Neural progenitor cell (in vitro differentiated cells): Measurements from ENCODE around the gene TBC1D4. TPM values are rescaled to one million over a fixed set of nuclear protein-coding genes. Genes with fewer than 3 reads are reported as not detected.
"Not testable (repeated sequence)": the region's sequence is repeated elsewhere in the genome, so short reads cannot be mapped to it uniquely, and the experiment has no call there.

ENCODE experiments used
- DNase-seq: peaks from one replicate; pipeline ENCODE4 v3.0.0-alpha.2; 2016; ENCODE audit warnings: low spot score
- H2AFZ ChIP-seq: fragments of 200-600 bp; sonication (generic); replicated peaks from 2 replicates; pipeline ENCODE4 v1.6.1; 2016; ENCODE audit warnings: antibody characterized with exemption
- H3F3A ChIP-seq: fragments of 200-600 bp; sonication (generic); 2 replicates; pipeline ENCODE4 v1.6.1; 2016; ENCODE audit warnings: antibody characterized with exemption, low read depth
- H3K27ac ChIP-seq: fragments of 200-600 bp; sonication (generic); 2 replicates; pipeline ENCODE4 v1.5.1; 2016; ENCODE audit warnings: mild to moderate bottlenecking
- H3K27me3 ChIP-seq: fragments of 200-600 bp; sonication (generic); 2 replicates; pipeline ENCODE4 v1.6.1; 2016; ENCODE audit warnings: mild to moderate bottlenecking, moderate library complexity
- H3K36me3 ChIP-seq: fragments of 200-600 bp; sonication (generic); 2 replicates; pipeline ENCODE4 v1.5.1; 2016
- H3K4me1 ChIP-seq: fragments of 200-600 bp; sonication (generic); 2 replicates; pipeline ENCODE4 v1.6.1; 2016; ENCODE audit warnings: mixed run types
- H3K4me2 ChIP-seq: fragments of 200-600 bp; sonication (generic); 2 replicates; pipeline ENCODE4 v1.6.1; 2016
- H3K4me3 ChIP-seq: fragments of 200-600 bp; sonication (generic); 2 replicates; pipeline ENCODE4 v1.5.1; 2016
- H3K79me2 ChIP-seq: fragments of 200-600 bp; sonication (generic); 2 replicates; pipeline ENCODE4 v1.6.1; 2016; ENCODE audit warnings: low read depth
- H3K9ac ChIP-seq: fragments of 200-600 bp; sonication (generic); 2 replicates; pipeline ENCODE4 v1.6.1; 2016
- H3K9me3 ChIP-seq: fragments of 200-600 bp; sonication (generic); 2 replicates; pipeline ENCODE4 v1.5.1; 2016; ENCODE audit warnings: low read depth
- H4K20me1 ChIP-seq: fragments of 200-600 bp; sonication (generic); 2 replicates; pipeline ENCODE4 v1.6.1; 2016; ENCODE audit warnings: low read depth
- H3K27ac Mint-ChIP-seq: 3 replicates; pipeline ENCODE4 v1.8.0; 2021; ENCODE audit warnings: mixed read lengths
- H3K27me3 Mint-ChIP-seq: 2 replicates; pipeline ENCODE4 v1.8.0; 2022; ENCODE audit warnings: low read depth, mild to moderate bottlenecking, inconsistent platforms, moderate library complexity, mixed read lengths; ENCODE audit not compliant: insufficient read depth
- H3K36me3 Mint-ChIP-seq: 3 replicates; pipeline ENCODE4 v1.8.0; 2021; ENCODE audit warnings: mixed read lengths
- H3K4me1 Mint-ChIP-seq: 3 replicates; pipeline ENCODE4 v1.8.0; 2021; ENCODE audit warnings: mixed read lengths
- H3K4me3 Mint-ChIP-seq: 3 replicates; pipeline ENCODE4 v1.8.0; 2021; ENCODE audit warnings: mild to moderate bottlenecking, moderate library complexity, mixed read lengths
- H3K9me3 Mint-ChIP-seq: 3 replicates; pipeline ENCODE4 v1.8.0; 2020; ENCODE audit warnings: mixed read lengths
- CTCF ChIP-seq: fragments of 200-600 bp; sonication (generic); IDR thresholded peaks from 2 replicates; pipeline ENCODE4 v1.5.1; 2017; ENCODE audit warnings: antibody characterized with exemption, mild to moderate bottlenecking
- EZH2 ChIP-seq: fragments of 200-600 bp; sonication (generic); IDR thresholded peaks from 2 replicates; pipeline ENCODE4 v1.6.1; 2017; ENCODE audit warnings: antibody characterized with exemption, mild to moderate bottlenecking, moderate library complexity
- EZH2phosphoT487 ChIP-seq: fragments of 200-600 bp; sonication (generic); IDR thresholded peaks from 2 replicates; pipeline ENCODE4 v1.6.1; 2017; ENCODE audit warnings: antibody characterized with exemption
- total RNA-seq: library from RNA; depleted of rRNA; stranded (reverse); fragments of >200 nt; gene quantifications from 2 replicates; pipeline ENCODE4 v1.2.3, GENCODE V29; 2015; ENCODE audit warnings: low replicate concordance

The TBC1D4 gene
- total RNA-seq, 1 donor from 2014 or later: 14.3 TPM

GRCh38 chr13:75308222-75308621, 173.7 kb downstream of the TBC1D4 start:
- Mint-ChIP-seq H3K27me3 (no peaks in the 10 kb centered on the region), H3K4me3 (no peak overlapping the region), H3K27ac (no peak overlapping the region), H3K36me3 (no peaks in the 10 kb centered on the region), H3K9me3 (no peaks in the 10 kb centered on the region), H3K4me1 (peaks cover 7% of the 10 kb centered on the region)
- H3K4me3 ChIP-seq: no peak overlapping the region
- H3K27me3 ChIP-seq: no peaks in the 10 kb centered on the region
- no peak for DNase-seq
- H2AFZ ChIP-seq: no peak overlapping the region
- H3K36me3 ChIP-seq: no peaks in the 10 kb centered on the region
- H4K20me1 ChIP-seq: no peaks in the 10 kb centered on the region
- no peaks in the 10 kb centered on the region for H3K4me1 ChIP-seq
- TF ChIP-seq CTCF (no peak), EZH2phosphoT487 (no peak), EZH2 (no peak)
- no peak overlapping the region for H3K27ac ChIP-seq
- H3K9me3 ChIP-seq: no peaks in the 10 kb centered on the region
- no peaks in the 10 kb centered on the region for H3F3A ChIP-seq
- H3K4me2 ChIP-seq: no peak overlapping the region
- H3K79me2 ChIP-seq: no peaks in the 10 kb centered on the region
- no peak overlapping the region for H3K9ac ChIP-seq

GRCh38 chr13:75307370-75307949, 174.5 kb downstream of the TBC1D4 start:
- Mint-ChIP-seq H3K36me3 (no peaks in the 10 kb centered on the region), H3K27ac (no peak overlapping the region), H3K4me1 (peaks cover 7% of the 10 kb centered on the region), H3K4me3 (no peak overlapping the region), H3K27me3 (no peaks in the 10 kb centered on the region), H3K9me3 (no peaks in the 10 kb centered on the region)
- no peaks in the 10 kb centered on the region for H4K20me1 ChIP-seq
- no peak overlapping the region for H2AFZ ChIP-seq
- no peaks in the 10 kb centered on the region for H3K36me3 ChIP-seq
- H3K4me3 ChIP-seq: no peak overlapping the region
- H3K27ac ChIP-seq: no peak overlapping the region
- no peaks in the 10 kb centered on the region for H3K9me3 ChIP-seq
- TF ChIP-seq CTCF: no peak
- TF ChIP-seq EZH2: no peak
- TF ChIP-seq EZH2phosphoT487: no peak
- H3K9ac ChIP-seq: no peak overlapping the region
- no peaks in the 10 kb centered on the region for H3K79me2 ChIP-seq
- H3K4me1 ChIP-seq: no peaks in the 10 kb centered on the region
- no peak overlapping the region for H3K4me2 ChIP-seq
- no peaks in the 10 kb centered on the region for H3K27me3 ChIP-seq
- H3F3A ChIP-seq: no peaks in the 10 kb centered on the region
- no peak for DNase-seq

GRCh38 chr13:75306967-75307366, 175.0 kb downstream of the TBC1D4 start:
- not testable (repeated sequence) for H3K4me1 ChIP-seq, H4K20me1 ChIP-seq, H3K9ac ChIP-seq, H3K79me2 ChIP-seq, H3K27me3 Mint-ChIP-seq, H3K4me3 Mint-ChIP-seq, H3F3A ChIP-seq, H3K27me3 ChIP-seq, H3K36me3 Mint-ChIP-seq, H3K4me1 Mint-ChIP-seq, H3K4me2 ChIP-seq, H3K9me3 ChIP-seq, H3K36me3 ChIP-seq, H3K27ac Mint-ChIP-seq, H3K27ac ChIP-seq, H2AFZ ChIP-seq, DNase-seq, H3K4me3 ChIP-seq, H3K9me3 Mint-ChIP-seq

- Histone ChIP-seq H3K4me2 (no peak overlapping the region), H3K79me2 (no peaks in the 10 kb centered on the region), H3K4me3 (no peak overlapping the region), H3K27me3 (no peaks in the 10 kb centered on the region), H3K9me3 (no peaks in the 10 kb centered on the region), H3F3A (no peaks in the 10 kb centered on the region), H3K36me3 (no peaks in the 10 kb centered on the region), H2AFZ (no peak overlapping the region), H3K9ac (no peak overlapping the region), H4K20me1 (no peaks in the 10 kb centered on the region), H3K27ac (no peak overlapping the region), H3K4me1 (peaks cover under 1% of the 10 kb centered on the region)
- H3K9me3 Mint-ChIP-seq: no peaks in the 10 kb centered on the region
- no peak for DNase-seq
- no peaks in the 10 kb centered on the region for H3K36me3 Mint-ChIP-seq
- peaks cover 4% of the 10 kb centered on the region for H3K4me1 Mint-ChIP-seq
- H3K27ac Mint-ChIP-seq: no peak overlapping the region
- TF ChIP-seq EZH2phosphoT487 (no peak), EZH2 (no peak), CTCF (no peak)
- no peak overlapping the region for H3K4me3 Mint-ChIP-seq
- no peaks in the 10 kb centered on the region for H3K27me3 Mint-ChIP-seq
These were observed 176.9 kb downstream of the TBC1D4 start for GRCh38 chr13:75305059-75305458.
